GM18951 (cell line): Measurements from ENCODE around the gene TLDC2.
A peak's percentile ranks its signal among the peaks of the same experiment; 100 is the strongest.

Experiments used
- POLR2A ChIP-seq: IDR thresholded peaks from 4 replicates; pipeline ENCODE4 v1.6.1; 2011; ENCODE audit warnings: mild to moderate bottlenecking; ENCODE audit not compliant: insufficient read length, insufficient read depth; ENCODE audit errors: extremely low read depth
- in situ Hi-C: fragments of 300-500 bp; cut with MboI; formaldehyde crosslinking; loops from one replicate; pipeline ENCODE4 v1.12.0; 2022; ENCODE audit warnings: low sequenced_read_pairs, mixed read lengths, inconsistent platforms; ENCODE audit not compliant: unreplicated experiment

TLDC2 gene

DNA sequence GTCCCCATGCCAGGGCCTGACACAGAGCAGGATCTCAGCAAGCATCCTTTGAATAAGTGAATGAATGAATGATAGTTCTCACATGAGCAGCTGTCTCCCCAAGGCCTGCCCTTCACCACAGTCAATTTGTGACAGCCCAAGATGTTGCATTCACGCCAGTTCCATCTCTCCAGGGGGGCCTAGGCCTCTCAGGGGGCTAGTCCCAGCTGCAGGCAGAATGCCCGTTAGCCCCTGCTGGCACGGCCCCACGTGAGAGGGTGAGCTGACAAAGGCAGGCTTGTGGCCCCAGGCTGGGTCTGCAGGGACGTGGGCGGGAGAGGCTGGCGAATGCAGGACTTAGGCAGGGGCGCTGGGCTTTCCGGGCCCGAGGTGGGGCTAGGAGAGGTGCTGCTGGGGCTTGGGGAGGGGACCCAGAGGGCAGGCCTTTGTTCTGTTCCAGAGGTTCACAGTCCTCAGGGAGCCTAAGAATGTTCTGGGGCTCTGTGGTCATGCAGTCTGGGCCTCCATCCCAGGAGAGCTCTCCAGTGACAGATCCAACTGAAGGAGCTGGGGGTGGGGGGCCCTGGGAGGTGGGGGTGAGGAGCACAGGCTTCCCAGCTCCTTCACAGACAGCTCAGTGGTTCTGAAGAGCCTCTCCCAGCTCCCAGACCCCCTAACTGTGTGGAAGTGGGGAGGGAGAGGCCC, 30.5 kb upstream of the TLDC2 start:
- TF ChIP-seq POLR2A = peak; percentile 12
- in situ Hi-C loops = no loop called here

GRCh38 chr20:36847009-36847709, 28.8 kb upstream of the TLDC2 start:
- in situ Hi-C loops = no loop called here

GRCh38 chr20:36847710-36848040, 28.3 kb upstream of the TLDC2 start:
- TF ChIP-seq POLR2A = no peak
- in situ Hi-C loops = no loop called here

More at GRCh38 chr20:36847009-36847709, 28.8 kb upstream of the TLDC2 start:
- TF ChIP-seq POLR2A = no peak

- in situ Hi-C loops = no loop called here
- no peak for TF ChIP-seq POLR2A
Measured at GRCh38 chr20:36848078-36848660, 27.8 kb upstream of the TLDC2 start.

- in situ Hi-C loops = no loop called here
- TF ChIP-seq POLR2A = no peak
Measured at GRCh38 chr20:36848677-36849076, 27.3 kb upstream of the TLDC2 start.

DNA sequence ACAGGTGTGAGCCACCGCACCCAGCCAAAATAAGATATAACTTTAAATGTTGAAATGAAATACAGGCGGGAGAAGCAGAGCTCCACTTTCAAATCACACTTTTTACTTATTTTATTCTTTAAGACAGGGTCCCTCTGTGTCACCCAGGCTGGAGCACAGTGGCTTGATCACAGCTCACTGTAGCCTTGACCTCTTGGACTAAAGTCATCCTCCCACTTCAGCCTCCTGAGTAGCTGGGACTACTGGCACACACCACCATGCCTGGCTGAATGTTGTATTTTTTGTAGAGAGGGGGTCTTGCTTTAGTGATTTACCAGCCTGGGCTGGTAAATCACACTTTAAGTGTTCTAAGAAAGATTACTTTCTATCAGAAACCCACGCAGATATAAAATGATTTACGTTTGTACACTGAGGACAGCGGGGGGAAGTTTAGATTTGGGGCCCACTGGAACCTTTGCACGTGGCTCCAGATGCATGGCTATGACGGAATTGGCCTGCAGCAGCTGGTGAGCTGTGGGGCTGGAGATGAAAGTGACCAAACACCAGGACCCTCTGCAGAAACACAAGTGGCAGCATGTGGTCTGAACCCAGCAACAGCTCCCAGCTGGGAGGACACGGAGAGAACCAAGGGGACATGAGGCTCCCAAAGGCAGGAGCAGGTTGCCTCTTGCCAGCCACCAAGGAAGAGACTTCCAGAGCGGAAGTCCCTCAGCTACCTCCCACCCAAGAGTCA, 26.4 kb upstream of the TLDC2 start:
- in situ Hi-C loops = no loop called here
- no peak for TF ChIP-seq POLR2A

- TF ChIP-seq POLR2A = no peak
- in situ Hi-C loops = no loop called here
Measured at GRCh38 chr20:36850759-36851158, 25.2 kb upstream of the TLDC2 start.

DNA sequence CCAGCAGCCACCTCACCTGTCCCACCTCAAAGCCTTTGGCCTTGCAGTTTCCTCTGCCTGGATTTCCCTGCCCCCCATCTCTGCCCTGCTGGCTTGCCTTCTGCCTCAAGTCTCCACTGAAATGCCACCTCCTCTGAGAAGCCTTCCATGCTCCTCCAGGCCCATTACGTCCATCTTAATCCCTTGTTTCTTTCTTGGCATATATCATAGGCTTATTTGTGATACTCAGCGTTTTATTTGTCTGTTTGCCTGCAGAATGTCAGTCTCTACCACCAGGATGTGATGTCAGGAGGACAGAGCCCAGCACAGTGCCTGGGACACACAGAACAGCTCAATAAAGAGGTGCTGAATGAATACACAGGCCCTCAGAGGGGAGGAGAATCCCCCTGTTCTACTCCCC, 24.4 kb upstream of the TLDC2 start:
- TF ChIP-seq POLR2A = no peak
- in situ Hi-C loops = no loop called here

GRCh38 chr20:36852187-36852586, 23.8 kb upstream of the TLDC2 start:
- in situ Hi-C loops = no loop called here
- TF ChIP-seq POLR2A = no peak

GRCh38 chr20:36854348-36855240, 21.3 kb upstream of the TLDC2 start:
- in situ Hi-C loops = no loop called here
- no peak for TF ChIP-seq POLR2A

GRCh38 chr20:36855241-36855657, 20.7 kb upstream of the TLDC2 start:
- in situ Hi-C loops = no loop called here
- TF ChIP-seq POLR2A = no peak

GRCh38 chr20:36856195-36856594, 19.7 kb upstream of the TLDC2 start:
- TF ChIP-seq POLR2A = no peak
- in situ Hi-C loops = no loop called here

DNA sequence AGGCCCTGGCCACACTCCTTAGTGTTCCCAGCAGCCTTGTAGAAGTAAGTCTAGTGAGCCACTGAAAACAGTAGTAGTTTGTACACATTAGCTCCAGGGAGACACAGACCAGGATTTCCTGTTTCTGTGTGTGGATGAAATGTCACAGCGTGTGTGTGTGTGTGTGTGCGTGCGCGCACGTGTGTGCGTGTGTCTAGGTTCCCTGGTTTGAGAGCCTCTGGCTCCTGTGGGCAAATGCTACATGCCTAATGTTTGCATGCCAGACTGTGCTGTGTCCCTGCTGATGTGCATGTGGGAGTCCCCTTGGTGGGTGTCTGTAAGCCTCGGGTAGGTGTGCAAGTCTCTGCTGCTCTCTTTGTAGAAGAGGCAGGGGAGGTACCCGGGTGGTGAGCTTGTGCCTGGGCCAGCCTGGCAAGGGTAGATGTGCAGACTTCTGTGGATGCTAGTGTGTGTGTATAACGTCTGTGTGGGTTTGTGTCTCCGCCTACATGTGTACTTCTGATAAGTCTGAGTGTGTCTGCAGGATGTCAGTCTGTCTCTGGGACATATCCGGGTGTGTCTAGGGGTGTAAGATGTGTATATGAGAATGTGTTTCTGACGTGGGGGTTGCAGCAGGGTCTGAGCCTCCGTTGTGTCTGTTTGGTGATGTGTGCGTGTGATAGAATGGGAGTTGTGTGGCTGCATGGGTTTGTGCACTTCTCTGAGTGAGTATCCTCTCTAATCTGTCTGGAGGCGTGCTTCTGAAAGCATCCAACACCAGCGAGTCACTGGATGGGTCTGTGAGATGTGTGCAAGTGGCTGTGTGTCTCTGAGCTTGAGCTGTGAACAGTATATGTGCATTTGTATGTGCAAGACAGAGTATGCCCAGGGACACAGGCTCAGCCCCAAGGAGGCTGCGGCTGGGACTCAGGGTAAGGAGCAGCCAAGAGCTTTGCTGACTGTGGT, 19.0 kb upstream of the TLDC2 start:
- peak; percentile 12 for TF ChIP-seq POLR2A
- in situ Hi-C loops = no loop called here
